WTC11 (cell line): Measurements from ENCODE around the gene SF3B2.

Experiments used
- ARID4B ChIP-seq: sonication (generic); formaldehyde crosslinking; IDR thresholded peaks from 2 replicates; pipeline ENCODE4 v1.8.0; 2023; ENCODE audit warnings: missing genetic modification reagents, mild to moderate bottlenecking, borderline replicate concordance
- ATF1 ChIP-seq: sonication (generic); formaldehyde crosslinking; IDR thresholded peaks from 2 replicates; pipeline ENCODE4 v1.8.1; 2023; ENCODE audit warnings: mild to moderate bottlenecking, moderate library complexity, missing genetic modification reagents
- ATF6 ChIP-seq: sonication (generic); formaldehyde crosslinking; IDR thresholded peaks from 2 replicates; pipeline ENCODE4 v1.8.1; 2023; ENCODE audit warnings: mild to moderate bottlenecking, missing genetic modification reagents
- CTCF ChIP-seq: fragments of 200-600 bp; IDR thresholded peaks from 2 replicates; pipeline ENCODE4 v1.8.0; 2022; ENCODE audit warnings: antibody characterized with exemption
- HMGXB4 ChIP-seq: sonication (generic); formaldehyde crosslinking; IDR thresholded peaks from 2 replicates; pipeline ENCODE4 v1.8.1; 2023; ENCODE audit warnings: mild to moderate bottlenecking, moderate library complexity, missing genetic modification reagents
- TP53 ChIP-seq: sonication (generic); formaldehyde crosslinking; IDR thresholded peaks from 2 replicates; pipeline ENCODE4 v1.8.1; 2023; ENCODE audit warnings: mild to moderate bottlenecking, missing genetic modification reagents
- USF2 ChIP-seq: sonication (generic); formaldehyde crosslinking; IDR thresholded peaks from 2 replicates; pipeline ENCODE4 v1.8.1; 2023; ENCODE audit warnings: mild to moderate bottlenecking, missing genetic modification reagents, moderate library complexity
- TF ChIP-seq, protein P1 (sequence below): sonication (generic); formaldehyde crosslinking; IDR thresholded peaks from 2 replicates; pipeline ENCODE4 v1.8.1; 2022; ENCODE audit warnings: missing genetic modification reagents, borderline replicate concordance

DNA sequence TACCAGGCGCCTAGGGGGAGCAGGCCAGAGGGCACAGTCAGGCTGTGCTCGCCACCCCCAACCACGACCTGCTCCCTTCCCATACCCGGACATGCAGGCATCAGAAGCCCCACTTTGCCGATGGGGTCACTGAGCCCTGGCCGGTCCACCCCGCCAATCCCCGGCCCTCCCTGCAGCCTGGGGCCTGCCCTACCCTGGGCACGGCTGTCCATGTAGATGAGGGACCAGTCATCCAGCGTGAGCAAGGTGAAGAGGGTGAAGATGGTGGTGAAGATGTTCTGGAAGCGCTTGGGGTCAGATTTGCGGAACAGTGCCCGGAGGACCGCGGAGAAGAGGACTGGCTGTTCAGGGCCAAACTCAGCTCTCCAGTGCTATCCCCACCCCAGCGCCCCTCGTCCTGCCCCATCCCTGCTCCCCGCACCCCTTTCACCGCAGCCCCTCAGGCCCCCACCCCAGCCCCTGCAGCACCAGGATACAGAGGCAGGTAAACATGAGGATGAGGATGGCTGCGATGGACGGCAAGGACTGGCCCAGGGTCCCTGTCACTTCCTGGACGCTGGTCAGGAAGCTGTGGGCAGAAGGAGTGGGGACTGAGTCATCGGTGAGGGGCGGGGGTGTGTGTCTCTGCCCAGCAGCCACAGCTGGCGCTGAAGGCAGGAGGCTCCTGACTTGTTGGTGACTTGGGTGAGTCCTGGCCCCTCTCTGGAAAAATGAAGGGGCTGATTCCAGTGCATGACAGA, 31.4 kb upstream of the SF3B2 start:
- TF ChIP-seq ARID4B (CRISPR knock-in tag) = no peak
- no peak for TF ChIP-seq CTCF
- TF ChIP-seq ATF6 (CRISPR knock-in tag) = no peak
- TF ChIP-seq TP53 (CRISPR knock-in tag) = no peak
- TF ChIP-seq USF2 (CRISPR knock-in tag) = no peak
- TF ChIP-seq ATF1 (CRISPR knock-in tag) = no peak
- TF ChIP-seq, protein P1, sequence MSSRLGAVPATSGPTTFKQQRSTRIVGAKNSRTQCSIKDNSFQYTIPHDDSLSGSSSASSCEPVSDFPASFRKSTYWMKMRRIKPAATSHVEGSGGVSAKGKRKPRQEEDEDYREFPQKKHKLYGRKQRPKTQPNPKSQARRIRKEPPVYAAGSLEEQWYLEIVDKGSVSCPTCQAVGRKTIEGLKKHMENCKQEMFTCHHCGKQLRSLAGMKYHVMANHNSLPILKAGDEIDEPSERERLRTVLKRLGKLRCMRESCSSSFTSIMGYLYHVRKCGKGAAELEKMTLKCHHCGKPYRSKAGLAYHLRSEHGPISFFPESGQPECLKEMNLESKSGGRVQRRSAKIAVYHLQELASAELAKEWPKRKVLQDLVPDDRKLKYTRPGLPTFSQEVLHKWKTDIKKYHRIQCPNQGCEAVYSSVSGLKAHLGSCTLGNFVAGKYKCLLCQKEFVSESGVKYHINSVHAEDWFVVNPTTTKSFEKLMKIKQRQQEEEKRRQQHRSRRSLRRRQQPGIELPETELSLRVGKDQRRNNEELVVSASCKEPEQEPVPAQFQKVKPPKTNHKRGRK (CRISPR knock-in tag) = no peak
- TF ChIP-seq HMGXB4 = no peak
